Epithelial cell of esophagus (primary cell): ENCODE measurements around the gene PHPT1.

Experiments
- DNase-seq: peaks from one replicate; pipeline ENCODE4 v3.0.0; 2010; ENCODE audit warnings: low read depth
- H3K4me3 ChIP-seq: 2 replicates; pipeline ENCODE4 v1.5.1; 2011; ENCODE audit warnings: mild to moderate bottlenecking, low read length, control low read depth
- TF ChIP-seq, protein P1 (sequence below): IDR thresholded peaks from 2 replicates; pipeline ENCODE4 v1.5.1; 2011; ENCODE audit warnings: low read depth, mild to moderate bottlenecking, low read length, control low read depth, inconsistent platforms; ENCODE audit not compliant: insufficient read depth; ENCODE audit errors: missing control alignments

The PHPT1 gene

DNA sequence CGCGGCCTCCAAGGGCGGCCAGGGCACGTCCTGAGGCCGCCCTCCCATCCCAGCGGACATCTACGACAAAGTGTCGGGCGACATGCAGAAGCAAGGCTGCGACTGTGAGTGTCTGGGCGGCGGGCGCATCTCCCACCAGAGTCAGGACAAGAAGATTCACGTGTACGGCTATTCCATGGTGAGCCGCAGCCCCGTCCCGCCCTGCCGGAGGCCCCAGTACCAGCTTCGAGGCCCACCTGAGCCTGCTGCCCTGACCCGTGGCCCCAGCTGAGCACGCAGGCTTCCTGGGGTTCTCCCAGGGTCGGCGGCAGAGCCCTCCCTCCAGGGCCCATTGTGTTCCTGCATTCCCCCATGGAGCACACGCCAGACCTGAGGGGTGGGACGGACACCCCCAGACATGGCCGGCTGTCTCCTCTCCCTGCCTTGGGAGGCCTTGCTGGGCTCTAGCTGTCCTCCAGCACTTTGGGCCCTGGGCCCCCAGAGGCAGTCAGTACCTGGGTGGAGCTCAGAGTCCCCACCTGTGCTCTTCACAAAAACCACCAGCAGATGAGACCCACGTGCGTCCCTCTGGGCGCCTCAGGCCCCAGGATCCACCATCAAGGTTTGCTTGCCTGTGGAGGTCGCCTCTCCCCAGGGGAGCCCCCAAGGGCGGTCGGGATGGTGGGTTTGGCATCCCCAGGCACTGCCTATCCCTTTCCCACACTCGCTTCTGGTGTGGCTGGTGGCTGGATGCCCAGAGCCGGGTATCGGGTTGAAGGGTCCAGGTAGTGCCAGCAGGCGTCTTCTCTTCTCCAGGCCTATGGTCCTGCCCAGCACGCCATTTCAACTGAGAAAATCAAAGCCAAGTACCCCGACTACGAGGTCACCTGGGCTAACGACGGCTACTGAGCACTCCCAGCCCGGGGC lies 1.0 kb downstream of the PHPT1 start:
- H3K4me3 ChIP-seq: peak overlapping the region; percentile 97
- TF ChIP-seq, protein P1, sequence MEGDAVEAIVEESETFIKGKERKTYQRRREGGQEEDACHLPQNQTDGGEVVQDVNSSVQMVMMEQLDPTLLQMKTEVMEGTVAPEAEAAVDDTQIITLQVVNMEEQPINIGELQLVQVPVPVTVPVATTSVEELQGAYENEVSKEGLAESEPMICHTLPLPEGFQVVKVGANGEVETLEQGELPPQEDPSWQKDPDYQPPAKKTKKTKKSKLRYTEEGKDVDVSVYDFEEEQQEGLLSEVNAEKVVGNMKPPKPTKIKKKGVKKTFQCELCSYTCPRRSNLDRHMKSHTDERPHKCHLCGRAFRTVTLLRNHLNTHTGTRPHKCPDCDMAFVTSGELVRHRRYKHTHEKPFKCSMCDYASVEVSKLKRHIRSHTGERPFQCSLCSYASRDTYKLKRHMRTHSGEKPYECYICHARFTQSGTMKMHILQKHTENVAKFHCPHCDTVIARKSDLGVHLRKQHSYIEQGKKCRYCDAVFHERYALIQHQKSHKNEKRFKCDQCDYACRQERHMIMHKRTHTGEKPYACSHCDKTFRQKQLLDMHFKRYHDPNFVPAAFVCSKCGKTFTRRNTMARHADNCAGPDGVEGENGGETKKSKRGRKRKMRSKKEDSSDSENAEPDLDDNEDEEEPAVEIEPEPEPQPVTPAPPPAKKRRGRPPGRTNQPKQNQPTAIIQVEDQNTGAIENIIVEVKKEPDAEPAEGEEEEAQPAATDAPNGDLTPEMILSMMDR: no peak
- no peak for DNase-seq

DNA sequence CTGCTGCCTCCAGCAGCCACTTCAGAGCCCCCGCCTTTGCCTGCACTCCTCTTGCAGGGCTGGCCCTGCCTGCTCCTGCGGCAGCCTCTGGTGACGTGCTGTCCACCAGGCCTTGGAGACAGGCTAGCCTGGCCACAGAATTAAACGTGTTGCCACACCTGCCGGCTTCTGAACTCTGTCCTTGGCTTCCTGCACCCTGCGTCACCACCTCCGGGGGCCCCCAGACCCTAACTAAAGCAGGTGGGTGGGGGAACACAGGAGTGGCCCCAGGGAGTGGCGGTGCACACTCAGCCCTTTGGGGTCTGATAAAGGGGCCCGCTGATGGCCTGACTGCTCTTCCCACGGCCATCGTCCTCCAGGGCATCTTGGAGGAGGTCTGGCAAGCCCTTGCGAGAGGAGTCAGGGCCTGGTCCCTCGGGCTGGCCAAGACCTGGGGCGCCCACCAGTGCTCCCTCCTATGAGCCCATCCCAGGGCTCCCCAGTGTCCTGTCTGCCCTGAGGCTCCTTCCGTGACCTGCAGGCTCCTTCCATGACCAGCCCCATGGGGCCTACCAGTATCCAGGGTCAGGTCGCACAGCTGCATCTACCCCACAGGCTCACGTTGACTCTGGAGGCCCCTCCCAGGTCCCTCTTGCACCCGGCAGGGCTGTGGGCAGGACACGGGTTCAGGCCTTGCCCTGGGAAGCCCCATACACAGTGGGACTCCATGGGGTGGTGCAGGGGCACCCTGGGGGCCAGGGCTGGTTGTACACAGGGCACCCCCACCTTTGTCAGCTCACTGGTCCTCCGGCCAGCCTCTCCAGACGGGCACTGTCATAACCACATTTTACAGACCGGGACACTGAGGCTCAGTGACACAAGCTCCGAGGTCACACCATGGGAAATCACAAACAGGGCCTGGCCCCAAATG lies 1.9 kb downstream of the PHPT1 start:
- no peak overlapping the region for H3K4me3 ChIP-seq
- TF ChIP-seq, protein P1: no peak
- no peak for DNase-seq

DNA sequence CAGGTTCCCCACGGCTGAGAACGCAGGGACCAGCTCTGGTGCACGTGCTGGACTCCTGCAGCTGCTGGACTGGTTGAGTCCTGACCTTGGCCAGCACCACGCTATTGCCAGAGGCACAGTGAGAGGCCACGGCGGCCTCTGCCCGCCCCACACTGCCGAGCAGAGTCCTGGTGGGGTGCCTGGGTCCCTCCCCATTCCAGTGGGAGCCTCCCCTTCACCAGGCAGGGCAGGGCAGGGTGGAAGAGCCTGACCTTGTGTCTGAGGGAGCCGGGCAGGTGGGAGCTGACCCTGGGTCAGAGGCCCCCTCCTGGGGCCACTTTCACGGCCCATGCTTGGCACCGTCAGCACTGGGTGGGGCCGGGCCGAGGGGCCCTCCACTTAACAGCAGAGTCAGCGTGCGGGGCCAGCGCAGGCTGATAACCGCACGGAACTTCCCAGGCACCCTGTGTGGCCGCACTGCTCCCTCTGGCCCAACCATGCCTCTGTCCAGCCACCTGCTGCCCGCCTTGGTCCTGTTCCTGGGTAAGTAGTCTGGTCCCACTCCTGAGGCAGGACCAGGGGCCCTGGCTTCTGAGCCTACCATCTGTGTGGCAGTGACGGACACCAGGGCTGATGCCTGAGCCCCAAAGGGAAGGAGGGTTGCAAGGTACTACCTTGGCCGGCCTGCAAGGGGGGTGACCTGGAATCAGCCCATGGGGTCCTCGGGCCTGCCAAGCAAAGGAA lies 2.9 kb downstream of the PHPT1 start, which contains the start of gene MAMDC4:
MAMDC4 (plus strand) TSS at position 406 of the 723 bp plus-strand sequence; CDS start at position 477, 71 bp downstream.
- DNase-seq: no peak
- TF ChIP-seq, protein P1: no peak
- no peak within 1 kb of the TSS for H3K4me3 ChIP-seq

DNA sequence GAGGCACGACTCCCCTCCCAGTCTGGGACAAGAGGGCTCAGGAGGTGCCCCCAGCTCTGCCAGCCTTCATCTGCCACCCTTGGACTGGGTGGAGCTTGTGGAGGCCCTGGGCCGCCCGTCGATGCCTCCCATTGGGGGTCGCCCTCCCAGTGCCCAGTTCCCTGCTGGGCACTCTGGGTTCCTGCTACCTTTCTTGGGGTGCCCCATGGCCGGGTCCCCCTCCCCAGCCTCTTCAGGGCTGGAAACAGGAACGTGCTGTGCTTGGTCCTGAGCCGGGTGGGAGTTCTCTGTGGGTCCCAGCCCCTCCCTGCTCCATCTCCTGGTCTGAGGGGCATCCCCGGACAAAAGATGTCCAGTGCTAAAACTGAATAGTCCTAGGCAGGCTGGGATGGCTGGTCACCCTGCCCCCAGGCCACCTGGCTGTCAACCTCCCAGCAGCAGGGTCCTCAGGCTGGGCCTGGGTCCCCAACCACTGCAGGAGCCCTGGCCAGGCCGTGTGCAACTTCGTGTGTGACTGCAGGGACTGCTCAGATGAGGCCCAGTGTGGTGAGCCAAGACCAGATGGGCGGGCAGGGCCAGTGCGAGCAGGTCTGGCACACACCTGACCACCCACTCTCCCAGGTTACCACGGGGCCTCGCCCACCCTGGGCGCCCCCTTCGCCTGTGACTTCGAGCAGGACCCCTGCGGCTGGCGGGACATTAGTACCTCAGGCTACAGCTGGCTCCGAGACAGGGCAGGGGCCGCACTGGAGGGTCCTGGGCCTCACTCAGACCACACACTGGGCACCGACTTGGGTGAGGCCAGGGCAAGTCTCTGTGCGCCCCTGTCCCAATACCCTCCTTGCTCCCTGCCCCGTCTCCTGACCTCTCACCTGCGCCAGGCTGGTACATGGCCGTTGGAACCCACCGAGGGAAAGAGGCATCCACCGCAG lies 3.7 kb downstream of the PHPT1 start:
- TF ChIP-seq, protein P1: no peak
- no peak for DNase-seq
- no peak overlapping the region for H3K4me3 ChIP-seq

DNA sequence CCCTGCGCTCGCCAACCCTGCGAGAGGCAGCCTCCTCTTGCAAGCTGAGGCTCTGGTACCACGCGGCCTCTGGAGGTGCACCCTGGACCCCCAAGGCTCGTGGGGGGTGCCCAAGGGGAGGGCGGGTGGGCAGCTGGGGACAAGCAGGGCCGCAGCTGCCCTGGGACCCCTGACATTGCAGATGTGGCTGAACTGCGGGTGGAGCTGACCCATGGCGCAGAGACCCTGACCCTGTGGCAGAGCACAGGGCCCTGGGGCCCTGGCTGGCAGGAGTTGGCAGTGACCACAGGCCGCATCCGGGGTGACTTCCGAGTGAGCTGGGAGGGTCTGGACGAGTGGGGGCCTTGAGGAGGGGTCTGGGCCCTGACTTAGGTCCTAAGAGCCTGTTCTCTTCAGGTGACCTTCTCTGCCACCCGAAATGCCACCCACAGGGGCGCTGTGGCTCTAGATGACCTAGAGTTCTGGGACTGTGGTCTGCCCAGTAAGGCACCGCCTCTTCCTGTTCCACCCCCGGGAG lies 4.4 kb downstream of the PHPT1 start:
- no peak for DNase-seq
- TF ChIP-seq, protein P1: no peak
- no peak overlapping the region for H3K4me3 ChIP-seq
